NAMALWA (cell line): ENCODE measurements around the gene CEACAM3.

Source experiments
- DNase-seq: peaks from one replicate; pipeline ENCODE4 v3.0.0-alpha.2; 2015; ENCODE audit warnings: low spot score

Gene CEACAM3

DNA sequence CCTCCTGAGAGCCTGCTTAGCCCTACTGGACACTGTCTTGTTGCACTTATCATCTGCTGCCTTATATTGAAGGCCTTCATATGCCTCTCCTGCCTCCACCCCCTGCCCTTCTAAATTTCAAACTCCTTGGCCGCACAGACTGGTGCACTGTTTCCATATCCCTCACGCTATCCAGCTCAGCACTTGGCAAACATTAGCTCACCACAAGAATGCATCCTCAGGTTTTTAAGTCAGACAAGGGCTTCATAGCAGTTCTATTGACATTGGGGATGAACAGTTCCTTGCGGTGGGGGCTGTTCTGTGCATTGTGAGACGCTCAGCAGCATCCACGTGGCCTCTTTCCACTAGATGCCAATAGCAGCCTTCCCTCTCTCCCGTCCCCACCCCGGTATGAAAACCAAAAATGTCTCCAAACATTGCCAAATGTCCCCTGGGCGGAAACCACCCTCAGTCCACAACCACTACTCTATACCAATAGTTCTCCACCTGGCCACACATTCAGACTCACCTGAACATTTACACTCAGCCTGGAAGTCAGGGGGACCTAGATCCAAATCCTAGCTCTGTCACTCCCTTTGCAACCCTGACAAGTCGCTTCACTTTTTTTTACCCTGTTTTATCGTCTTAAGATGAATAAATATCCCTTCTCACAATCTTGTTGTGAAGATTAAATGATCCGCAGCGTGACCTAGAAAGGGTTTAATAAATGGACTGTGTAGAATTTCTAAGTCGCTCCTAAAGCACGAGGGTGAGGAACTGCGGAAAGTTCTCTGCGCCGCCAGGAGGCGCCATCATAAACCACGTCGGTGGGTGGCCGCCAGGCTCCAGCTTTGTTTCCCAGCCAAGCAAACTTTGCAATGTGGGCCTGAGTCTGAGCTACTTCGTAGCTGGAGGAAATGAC, 3.6 kb upstream of the CEACAM3 start:
- DNase-seq, result peak; percentile 77

GRCh38 chr19:41793414-41793727, 3.0 kb upstream of the CEACAM3 start:
- DNase-seq, result no peak

DNA sequence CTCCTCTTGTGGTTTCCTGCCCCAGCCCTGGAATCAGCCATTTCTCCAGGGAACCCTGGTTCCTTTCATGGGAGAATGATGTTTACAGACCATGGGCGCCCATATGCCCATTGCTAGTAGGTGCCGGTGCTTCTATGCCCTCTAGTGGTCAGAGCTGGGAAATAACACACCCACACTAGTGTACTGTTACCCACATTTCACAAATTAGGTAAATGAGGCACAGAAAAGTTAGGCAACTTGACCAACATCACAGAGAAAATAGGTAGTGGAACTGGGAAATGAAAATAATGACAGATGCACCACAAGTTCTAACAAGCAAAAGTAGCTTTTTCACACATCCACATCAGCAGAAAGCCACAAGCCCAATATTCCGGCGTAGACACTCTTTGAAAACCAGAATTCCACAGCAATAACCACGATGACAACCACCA, 1.3 kb upstream of the CEACAM3 start:
- peak; percentile 75 for DNase-seq

DNA sequence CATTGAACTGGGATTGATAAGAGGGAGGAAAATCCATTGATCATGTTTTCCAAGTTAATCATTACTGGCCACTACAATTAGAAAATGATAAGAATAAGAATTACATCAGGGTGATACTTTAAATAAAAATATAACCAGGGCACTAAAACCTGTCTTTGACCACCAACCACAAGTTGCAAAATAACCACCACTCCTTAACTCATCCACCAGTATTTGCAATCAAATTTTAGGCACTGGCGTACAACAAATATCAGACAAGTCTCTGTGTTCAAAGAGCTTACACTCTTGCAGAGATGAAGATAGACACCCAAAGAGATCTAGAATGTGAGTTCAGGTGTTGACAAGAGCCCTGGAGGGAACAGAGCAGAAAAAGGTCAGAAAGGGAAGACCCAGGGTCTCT, 514 bp downstream of the CEACAM3 start:
- no peak for DNase-seq

- no peak for DNase-seq
Measured at GRCh38 chr19:41799444-41800000, 3.1 kb downstream of the CEACAM3 start.

- no peak for DNase-seq
Measured at GRCh38 chr19:41801031-41801430, 4.6 kb downstream of the CEACAM3 start.

GRCh38 chr19:41801792-41802211, 5.4 kb downstream of the CEACAM3 start:
- DNase-seq, result no peak

DNA sequence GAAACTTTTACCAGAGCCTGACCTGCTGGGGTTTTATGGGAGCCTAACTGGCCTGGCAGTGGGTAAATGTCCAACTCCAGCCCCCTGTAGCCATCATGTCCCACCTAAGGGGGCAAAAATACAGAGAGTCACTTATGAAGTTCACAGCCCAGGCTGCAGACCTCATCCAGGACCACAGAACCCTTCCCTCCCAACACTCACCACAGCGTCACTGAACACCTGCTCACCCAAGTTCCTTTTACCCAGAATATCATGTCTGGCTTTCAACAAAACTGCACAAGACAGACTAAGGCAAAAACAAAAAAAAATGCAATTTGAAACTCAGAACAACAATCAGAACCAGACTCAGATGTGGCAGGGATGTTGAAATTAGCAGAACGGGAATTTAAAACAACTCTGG, 6.4 kb downstream of the CEACAM3 start:
- no peak for DNase-seq

DNA sequence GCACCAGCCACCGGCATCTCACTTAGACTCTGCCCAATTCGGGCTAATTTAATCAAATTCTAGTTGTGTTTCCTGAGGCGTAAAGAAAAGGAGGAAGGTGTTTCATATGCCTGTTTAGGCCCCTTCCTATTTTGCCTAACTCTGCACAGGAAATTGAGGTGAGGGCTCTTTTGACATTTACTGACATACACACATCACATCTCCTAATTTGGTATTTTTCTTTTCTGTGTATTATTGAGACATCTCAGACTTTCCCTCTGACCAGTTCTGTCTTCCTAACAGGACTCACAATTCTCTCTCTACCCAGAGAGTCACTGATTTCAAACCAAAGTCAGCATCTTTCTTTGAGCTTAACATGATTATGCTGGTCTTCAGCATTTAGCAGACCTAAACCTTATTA, 7.9 kb downstream of the CEACAM3 start:
- DNase-seq, result no peak

GRCh38 chr19:41807176-41807575, 10.8 kb downstream of the CEACAM3 start:
- DNase-seq, result no peak

DNA sequence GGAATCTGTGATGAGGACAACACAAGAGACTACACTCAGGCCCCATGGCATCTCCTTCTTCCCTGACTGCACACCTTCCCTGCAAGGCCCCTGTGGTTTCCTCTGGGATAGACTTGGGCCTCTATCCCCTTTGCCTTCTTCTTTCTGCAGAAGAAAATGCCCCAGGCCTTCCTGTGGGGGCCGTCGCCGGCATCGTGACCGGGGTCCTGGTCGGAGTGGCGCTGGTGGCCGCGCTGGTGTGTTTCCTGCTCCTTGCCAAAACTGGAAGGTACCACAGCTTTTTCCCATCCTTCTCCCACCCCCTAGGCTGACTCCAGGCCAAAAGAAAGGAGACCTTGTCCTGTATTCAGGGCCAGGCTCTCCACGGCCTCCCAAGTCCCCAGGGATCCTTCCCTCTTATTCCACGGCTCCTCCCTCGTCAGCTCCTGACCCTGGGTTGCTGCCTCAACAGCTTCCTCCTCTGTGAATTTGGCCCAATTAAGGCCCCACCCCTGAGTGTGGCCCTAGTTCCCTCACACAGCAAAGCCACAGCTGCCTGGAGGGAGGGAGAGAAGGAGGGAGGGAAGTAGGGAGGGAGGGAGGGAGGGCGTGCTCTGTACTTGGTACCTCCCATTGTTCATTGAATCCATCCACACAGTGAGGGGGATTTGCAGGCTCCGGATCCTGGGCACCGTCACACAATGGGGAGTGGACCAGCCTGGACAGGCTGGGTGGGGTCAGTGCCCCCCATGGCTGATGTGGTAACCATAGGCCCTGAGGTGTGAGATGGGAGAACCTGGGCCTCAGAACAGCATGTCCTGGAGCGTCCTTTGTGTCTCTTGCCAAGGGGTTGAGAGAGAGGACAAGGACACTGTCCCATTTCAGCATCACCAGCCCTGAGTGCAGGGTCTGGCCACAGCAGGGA, 12.5 kb downstream of the CEACAM3 start:
- no peak for DNase-seq

GRCh38 chr19:41810301-41810700, 13.9 kb downstream of the CEACAM3 start:
- DNase-seq, result no peak

GRCh38 chr19:41811036-41811435, 14.6 kb downstream of the CEACAM3 start:
- no peak for DNase-seq

DNA sequence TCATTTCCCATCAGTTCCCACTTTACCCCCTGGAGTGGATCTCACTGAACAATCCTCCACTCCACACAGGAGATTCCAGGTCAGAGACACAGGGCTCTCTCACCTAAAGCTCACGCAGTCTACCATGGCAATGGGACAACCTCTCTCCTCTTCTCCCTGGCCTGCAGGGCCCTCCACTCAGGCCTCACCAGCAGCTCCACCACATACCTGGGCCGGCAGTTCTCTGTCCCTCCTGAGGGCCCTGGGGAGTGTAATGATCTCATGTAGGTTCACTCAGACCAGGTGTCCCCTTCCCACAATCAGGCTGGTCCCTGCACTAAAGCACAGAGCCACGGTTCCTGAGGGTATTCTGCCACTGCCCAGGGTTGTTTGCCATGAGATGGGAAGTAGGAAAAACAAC, 15.6 kb downstream of the CEACAM3 start:
- DNase-seq, result no peak

- no peak for DNase-seq
Measured at GRCh38 chr19:41813911-41814310, 17.5 kb downstream of the CEACAM3 start.

DNA sequence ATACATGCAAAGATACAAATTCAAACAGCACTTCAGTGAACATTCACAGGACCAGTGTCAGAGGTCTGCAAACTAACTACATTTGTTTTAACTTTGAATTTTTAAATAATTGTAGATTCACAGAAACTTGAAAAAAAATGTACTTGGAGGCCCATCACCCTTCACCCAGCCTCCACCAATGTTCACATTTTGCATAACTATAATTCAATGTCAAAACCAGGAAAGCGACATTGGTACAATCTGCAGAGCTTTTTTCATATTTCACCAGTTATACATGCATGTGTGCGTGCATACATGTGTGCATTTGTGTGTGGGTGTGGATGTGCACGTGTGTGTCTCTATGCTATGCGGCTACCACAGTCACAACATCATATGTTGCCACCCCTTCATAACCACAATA, 18.9 kb downstream of the CEACAM3 start:
- DNase-seq, result no peak

DNA sequence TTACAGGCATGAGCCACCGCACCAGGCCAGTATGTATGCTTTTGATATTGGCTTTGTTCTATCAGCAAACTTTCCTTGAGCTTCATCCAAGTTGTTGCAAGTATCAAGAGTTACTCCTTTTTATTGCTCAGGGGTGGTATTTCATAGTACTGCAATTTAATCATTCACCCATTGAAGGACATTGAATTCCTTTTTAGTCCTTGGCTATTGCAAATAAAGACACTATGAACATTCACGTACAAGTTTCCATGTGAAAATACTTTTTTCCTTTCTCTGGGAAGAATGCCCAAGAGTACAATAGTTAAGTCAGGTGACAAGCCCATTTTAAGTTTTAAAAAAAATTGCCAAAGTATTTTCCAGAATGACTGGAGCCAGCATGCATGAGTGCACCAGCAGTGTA, 20.4 kb downstream of the CEACAM3 start:
- DNase-seq, result no peak

DNA sequence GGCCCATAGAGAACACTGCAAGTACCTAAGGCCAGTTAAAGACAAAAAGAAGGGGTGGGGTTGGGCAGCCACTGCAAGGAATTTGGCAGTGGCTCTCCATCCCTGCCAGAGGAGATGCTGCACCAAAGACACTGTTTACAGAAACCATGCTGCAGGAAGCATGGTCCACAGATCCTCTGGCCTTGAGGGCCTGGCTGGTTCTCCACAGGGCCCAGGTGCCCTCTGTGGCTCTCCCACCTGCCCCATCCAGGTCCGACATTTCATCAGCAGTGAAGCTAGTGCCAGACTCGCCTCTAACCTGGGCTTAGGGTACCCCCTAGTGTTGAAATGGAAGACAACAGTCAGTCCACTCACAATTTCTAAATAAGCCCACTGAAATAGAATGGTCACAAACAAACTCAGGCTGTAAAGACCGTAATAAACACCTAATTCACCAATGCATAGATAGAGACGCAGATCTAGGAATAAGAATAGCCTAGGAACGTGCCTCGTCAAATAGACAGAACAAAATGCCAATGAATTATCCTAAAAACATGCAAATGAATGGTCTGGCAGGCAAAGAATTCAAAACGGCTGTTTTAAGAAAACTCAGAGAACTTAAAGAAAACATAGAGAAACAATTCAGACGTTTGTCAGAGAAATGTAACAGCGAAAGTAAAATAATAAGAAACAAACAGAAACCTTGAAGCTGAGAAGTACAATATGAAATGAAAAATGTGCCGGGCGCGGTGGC, 24.8 kb downstream of the CEACAM3 start:
- peak; percentile 81 for DNase-seq

GRCh38 chr19:41837981-41838708, 41.8 kb downstream of the CEACAM3 start:
- no peak for DNase-seq

DNA sequence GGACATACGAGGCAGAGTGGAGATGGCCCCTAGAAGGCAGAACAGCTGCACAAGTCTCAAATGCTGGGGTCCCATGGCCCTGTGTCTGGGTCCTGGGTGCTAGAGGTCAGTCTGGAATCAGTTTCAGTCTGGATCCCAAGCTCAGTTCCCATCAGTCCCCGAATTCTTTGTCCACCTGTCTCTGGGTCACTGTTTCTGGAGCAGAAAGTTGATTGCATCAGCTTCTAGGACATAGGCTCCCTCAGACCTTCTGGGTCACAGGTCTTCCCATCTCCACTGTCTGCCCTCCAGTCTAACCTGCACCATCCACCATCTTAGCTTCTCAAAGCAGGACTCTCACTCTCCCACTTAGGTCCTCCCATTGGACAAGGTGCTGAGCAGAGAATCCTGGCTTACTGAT, 42.8 kb downstream of the CEACAM3 start:
- no peak for DNase-seq

- no peak for DNase-seq
Measured at GRCh38 chr19:41843371-41843770, 47.0 kb downstream of the CEACAM3 start.
